Measurements from ENCODE around the gene SMIM29.

GRCh38 chr6:34243901-34244884 is 4.6 kb downstream of the SMIM29 start:
- TF ChIP-seq CTCF (IDR thresholded peaks at IDR 0.05) = no peak
- TF ChIP-seq POLR2A (IDR thresholded peaks at IDR 0.05) = no peak
